Suprapubic skin (tissue), 4 donors: ENCODE data around the gene KLHL14. TPM values are rescaled to one million over a fixed set of nuclear protein-coding genes. Genes with fewer than 3 reads are reported as not detected.

Experiments used
- DNase-seq, 2 donors: peaks; one replicate each; pipeline ENCODE4 v3.0.0-alpha.2; 2019; ENCODE audit warnings: low spot score in 2 of 2
- H3K27ac ChIP-seq: fragments of 200-600 bp; sonication (generic); one replicate; pipeline ENCODE4 v1.5.1; 2019
- H3K27me3 ChIP-seq: fragments of 200-600 bp; sonication (generic); one replicate; pipeline ENCODE4 v1.5.1; 2019
- H3K36me3 ChIP-seq: fragments of 200-600 bp; sonication (generic); one replicate; pipeline ENCODE4 v1.5.1; 2019
- H3K4me1 ChIP-seq: fragments of 200-600 bp; sonication (generic); one replicate; pipeline ENCODE4 v1.5.1; 2019
- H3K4me3 ChIP-seq: fragments of 200-600 bp; sonication (generic); one replicate; pipeline ENCODE4 v1.5.1; 2019; ENCODE audit warnings: mild to moderate bottlenecking
- H3K9me3 ChIP-seq: fragments of 200-600 bp; sonication (generic); one replicate; pipeline ENCODE4 v1.5.1; 2019
- CTCF ChIP-seq, 2 donors: fragments of 200-600 bp in 1 of 2; fragments of 450-650 bp in 1 of 2; sonication (generic) in 1 of 2; IDR thresholded peaks; one replicate each; pipeline ENCODE4 v1.5.1; 2016 to 2019; ENCODE audit warnings: antibody characterized with exemption in 2 of 2, mild to moderate bottlenecking in 1 of 2, moderate library complexity in 1 of 2
- EP300 ChIP-seq: sonication (generic); formaldehyde crosslinking; IDR thresholded peaks from one replicate; pipeline ENCODE4 v1.6.1; 2017; ENCODE audit warnings: antibody characterized with exemption
- POLR2A ChIP-seq, 2 donors: fragments of 450-650 bp; IDR thresholded peaks; one replicate each; pipeline ENCODE4 v1.6.1; 2017; ENCODE audit warnings: antibody characterized with exemption in 2 of 2, mild to moderate bottlenecking in 2 of 2, moderate library complexity in 2 of 2
- POLR2AphosphoS5 ChIP-seq, 3 donors: sonication (generic); formaldehyde crosslinking; IDR thresholded peaks; one replicate each; pipeline ENCODE4 v1.6.1; 2017; ENCODE audit warnings: antibody characterized with exemption in 3 of 3
- WGBS: methylation state at CpG from one replicate; pipeline ENCODE4 v1.1.5; 2018; 5-methylcytosine and 5-hydroxymethylcytosine counted together
- total RNA-seq, 4 donors: library from RNA; depleted of rRNA; stranded (reverse); fragments of >200 nt; gene quantifications; one replicate each; pipeline ENCODE4 v1.1.0, GENCODE V29; 2016

Gene KLHL14
- total RNA-seq, 4 donors from 2014 or later = 0.13 to 0.24 TPM; not detected in 2

GRCh38 chr18:32761231-32761630 lies 11.6 kb downstream of the KLHL14 start:
- Histone ChIP-seq H3K27ac (no peak overlapping the region), H3K4me1 (no peaks in the 10 kb centered on the region), H3K4me3 (no peak overlapping the region), H3K9me3 (no peaks in the 10 kb centered on the region), H3K27me3 (no peaks in the 10 kb centered on the region), H3K36me3 (no peaks in the 10 kb centered on the region)
- DNase-seq = no peak
- 92% methylated on average over 1 of the region's 1 CpG for WGBS
- TF ChIP-seq POLR2AphosphoS5 (IDR thresholded peaks at IDR 0.05) (no peak), EP300 (no peak), POLR2A (IDR thresholded peaks at IDR 0.05) (no peak), CTCF (IDR thresholded peaks at IDR 0.05) (no peak)

- H3K9me3 ChIP-seq = no peaks in the 10 kb centered on the region
- H3K27me3 ChIP-seq = no peaks in the 10 kb centered on the region
- no peaks in the 10 kb centered on the region for H3K36me3 ChIP-seq
- no peaks in the 10 kb centered on the region for H3K4me1 ChIP-seq
- TF ChIP-seq CTCF (IDR thresholded peaks at IDR 0.05) = no peak
- no peak for TF ChIP-seq EP300
- WGBS = 46% methylated on average over 6 of the region's 6 CpGs
- DNase-seq = no peak
- H3K27ac ChIP-seq = no peak overlapping the region
- no peak overlapping the region for H3K4me3 ChIP-seq
These were observed 12.4 kb downstream of the KLHL14 start for GRCh38 chr18:32760391-32760790.

- Histone ChIP-seq H3K27me3 (no peaks in the 10 kb centered on the region), H3K36me3 (no peaks in the 10 kb centered on the region), H3K27ac (no peak overlapping the region), H3K4me3 (no peak overlapping the region), H3K4me1 (no peaks in the 10 kb centered on the region), H3K9me3 (no peaks in the 10 kb centered on the region)
- no peak for DNase-seq
- TF ChIP-seq CTCF (IDR thresholded peaks at IDR 0.05) = no peak
- no peak for TF ChIP-seq POLR2AphosphoS5 (IDR thresholded peaks at IDR 0.05)
- no peak for TF ChIP-seq EP300
- no peak for TF ChIP-seq POLR2A (IDR thresholded peaks at IDR 0.05)
- 87% methylated on average over 2 of the region's 2 CpGs for WGBS
These were observed 13.1 kb downstream of the KLHL14 start for GRCh38 chr18:32759611-32760167.

- H3K4me1 ChIP-seq = no peaks in the 10 kb centered on the region
- TF ChIP-seq CTCF (IDR thresholded peaks at IDR 0.05) (no peak), EP300 (no peak), POLR2AphosphoS5 (IDR thresholded peaks at IDR 0.05) (no peak), POLR2A (IDR thresholded peaks at IDR 0.05) (no peak)
- no peak overlapping the region for H3K4me3 ChIP-seq
- 58% methylated on average over 7 of the region's 7 CpGs for WGBS
- no peaks in the 10 kb centered on the region for H3K9me3 ChIP-seq
- H3K27me3 ChIP-seq = no peaks in the 10 kb centered on the region
- no peaks in the 10 kb centered on the region for H3K36me3 ChIP-seq
- H3K27ac ChIP-seq = no peak overlapping the region
- no peak for DNase-seq
These were observed 18.1 kb downstream of the KLHL14 start for GRCh38 chr18:32754508-32755263.

GRCh38 chr18:32753656-32754260 lies 19.1 kb downstream of the KLHL14 start:
- Histone ChIP-seq H3K27ac (no peak overlapping the region), H3K9me3 (no peaks in the 10 kb centered on the region), H3K4me3 (no peak overlapping the region), H3K27me3 (no peaks in the 10 kb centered on the region), H3K36me3 (no peaks in the 10 kb centered on the region), H3K4me1 (no peaks in the 10 kb centered on the region)
- WGBS = 73% methylated on average over 4 of the region's 4 CpGs
- no peak for DNase-seq
- no peak for TF ChIP-seq POLR2A (IDR thresholded peaks at IDR 0.05)
- no peak for TF ChIP-seq EP300
- TF ChIP-seq POLR2AphosphoS5 (IDR thresholded peaks at IDR 0.05) = no peak
- no peak for TF ChIP-seq CTCF (IDR thresholded peaks at IDR 0.05)
